Activated naive CD8-positive, alpha-beta T cell treated with anti-CD3 and anti-CD28 coated beads, Interleukin-2, amount 50 U/mL, for 16 hours (primary cell): ENCODE measurements around the gene S1PR3.

ENCODE experiments used
- DNase-seq: peaks from one replicate; pipeline ENCODE4 v3.0.0-alpha.2; 2020; ENCODE audit warnings: low read depth, low spot score

The S1PR3 gene

DNA sequence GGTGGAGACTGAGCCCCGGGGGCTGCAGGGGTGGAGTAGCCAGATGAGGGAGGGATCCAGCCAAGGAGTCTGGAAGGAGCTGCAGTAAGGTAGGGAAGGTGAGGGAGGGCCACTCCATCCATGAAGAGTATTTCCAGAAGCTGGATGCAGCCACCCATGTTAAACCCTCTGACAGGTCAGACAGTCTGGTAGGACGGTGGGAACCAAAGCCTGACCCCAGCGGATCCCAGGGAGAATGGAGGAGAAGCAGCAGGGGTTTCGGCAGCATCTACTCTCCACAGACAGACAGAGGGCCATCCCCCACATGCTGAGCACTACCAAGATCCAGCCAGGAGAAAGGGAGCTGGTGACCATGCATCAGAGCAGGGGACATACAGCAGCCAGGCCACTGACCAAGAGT lies 22.5 kb upstream of the S1PR3 start:
- no peak for DNase-seq

DNA sequence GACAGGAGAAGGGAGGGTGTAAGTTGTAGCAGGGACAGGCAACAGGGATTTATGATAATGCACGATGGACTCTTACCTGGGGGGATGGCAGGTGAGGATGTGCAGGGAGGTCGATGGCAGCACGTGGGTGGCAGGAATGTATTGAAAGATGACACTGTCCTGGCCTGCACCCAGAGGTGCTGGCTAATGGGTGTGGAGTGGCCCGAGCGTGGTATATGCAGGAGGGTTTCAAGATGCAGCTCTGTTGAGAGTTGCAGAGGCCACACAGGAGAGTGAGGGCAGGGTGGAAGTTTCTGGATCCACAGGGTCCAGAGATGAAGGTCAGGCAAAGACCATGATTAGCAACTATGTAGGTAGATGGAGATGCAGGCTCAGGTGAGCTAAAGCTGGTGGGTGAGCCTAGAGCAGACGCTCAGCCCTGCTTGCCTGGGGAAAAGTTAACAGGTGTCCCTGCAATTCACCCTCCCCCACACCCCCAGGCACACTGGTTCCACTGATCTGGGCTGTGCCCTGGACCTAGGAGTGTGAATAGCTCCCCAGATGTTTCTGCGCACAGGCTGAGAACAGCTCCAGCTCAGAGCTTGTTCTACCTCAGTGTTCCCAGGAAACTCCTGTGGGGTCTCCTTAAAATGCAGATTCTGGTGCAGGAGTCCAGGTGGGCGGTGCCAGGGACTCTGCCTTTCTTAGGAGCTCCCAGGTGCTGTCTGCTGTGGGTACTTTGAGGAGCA lies 21.5 kb upstream of the S1PR3 start:
- DNase-seq = no peak

- no peak for DNase-seq
These were observed 19.9 kb upstream of the S1PR3 start for GRCh38 chr9:88971131-88971960.

- DNase-seq = no peak
These were observed 18.9 kb upstream of the S1PR3 start for GRCh38 chr9:88972401-88972800.

- no peak for DNase-seq
These were observed 17.8 kb upstream of the S1PR3 start for GRCh38 chr9:88973281-88974045.

DNA sequence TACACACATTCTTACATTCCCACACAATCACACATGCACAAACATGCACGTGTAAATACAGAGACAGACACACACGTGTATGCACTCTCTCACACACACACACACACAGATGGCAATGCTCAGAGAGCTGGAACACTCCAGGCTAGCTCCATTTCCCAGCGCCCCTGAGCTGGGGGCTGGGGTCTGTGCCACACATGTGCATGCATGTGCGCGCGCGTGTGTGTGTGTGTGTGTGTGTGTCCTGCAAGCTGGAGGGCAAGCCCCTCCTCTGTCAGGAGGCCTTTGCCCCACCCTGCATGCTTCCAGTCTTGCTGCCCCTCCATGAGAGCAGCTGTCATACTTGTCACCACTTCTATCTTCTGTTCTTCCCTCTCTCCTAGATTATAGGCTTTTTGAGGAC lies 16.6 kb upstream of the S1PR3 start:
- no peak for DNase-seq

DNA sequence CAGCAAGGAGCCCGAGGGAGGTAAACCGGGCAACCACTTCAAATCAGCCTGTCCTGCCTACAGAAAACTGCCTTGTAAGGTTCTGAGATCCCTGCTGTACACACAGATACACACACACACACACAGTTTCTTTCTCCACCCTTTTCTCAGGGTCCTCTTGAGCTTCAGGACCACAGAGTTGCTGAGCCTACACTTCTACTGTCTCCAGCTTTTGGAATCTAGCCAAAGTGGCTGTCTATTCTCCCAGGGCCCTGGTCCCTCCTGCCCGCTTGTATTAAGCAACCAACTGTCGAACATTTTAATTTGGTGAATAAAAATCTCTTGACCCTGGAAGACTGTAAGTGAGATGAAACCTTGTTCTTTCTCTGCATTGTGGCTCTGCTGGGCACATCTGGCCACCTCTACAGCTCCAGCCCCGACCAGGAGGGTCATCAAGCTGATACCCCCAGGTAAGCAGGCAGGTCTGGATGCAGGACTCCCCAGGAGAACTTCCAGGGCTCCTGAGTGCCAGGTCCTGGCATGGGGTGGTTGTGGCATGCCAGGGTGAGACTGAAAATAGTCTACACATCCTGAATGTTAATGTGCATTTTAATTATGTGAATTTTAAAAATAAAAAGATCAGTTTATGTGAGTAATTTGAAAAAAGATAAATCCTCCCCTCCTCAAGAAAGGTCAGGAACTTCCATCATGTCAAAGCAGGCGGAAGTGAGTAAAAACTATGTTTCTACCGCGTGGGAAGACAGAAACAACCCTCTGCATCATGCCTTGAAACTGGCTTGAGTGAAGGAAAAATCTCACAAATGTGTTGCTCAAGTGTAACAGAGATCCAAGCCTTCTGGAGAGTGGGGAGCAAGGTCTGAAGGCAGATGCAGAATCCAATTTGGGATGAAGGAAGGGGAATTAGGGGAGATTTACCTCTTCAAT lies 15.0 kb upstream of the S1PR3 start:
- no peak for DNase-seq

DNA sequence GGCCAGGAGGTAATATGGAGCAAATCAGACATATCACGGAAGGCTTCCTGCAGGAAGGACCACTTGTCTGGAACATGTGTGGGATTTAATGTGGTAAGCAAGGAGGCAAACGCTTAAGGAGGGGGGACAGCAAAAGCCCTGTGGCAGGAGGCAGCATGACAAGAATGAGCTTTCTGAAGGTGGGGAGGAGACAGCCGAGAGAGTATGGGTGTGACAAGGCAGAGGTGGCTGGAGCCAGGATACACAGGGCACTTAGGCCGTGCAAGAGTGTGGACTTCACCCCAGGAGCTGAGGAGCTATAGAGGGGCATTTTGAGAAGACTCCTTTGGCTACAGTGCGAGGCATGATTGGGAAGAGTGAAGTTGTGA lies 14.4 kb upstream of the S1PR3 start:
- no peak for DNase-seq

DNA sequence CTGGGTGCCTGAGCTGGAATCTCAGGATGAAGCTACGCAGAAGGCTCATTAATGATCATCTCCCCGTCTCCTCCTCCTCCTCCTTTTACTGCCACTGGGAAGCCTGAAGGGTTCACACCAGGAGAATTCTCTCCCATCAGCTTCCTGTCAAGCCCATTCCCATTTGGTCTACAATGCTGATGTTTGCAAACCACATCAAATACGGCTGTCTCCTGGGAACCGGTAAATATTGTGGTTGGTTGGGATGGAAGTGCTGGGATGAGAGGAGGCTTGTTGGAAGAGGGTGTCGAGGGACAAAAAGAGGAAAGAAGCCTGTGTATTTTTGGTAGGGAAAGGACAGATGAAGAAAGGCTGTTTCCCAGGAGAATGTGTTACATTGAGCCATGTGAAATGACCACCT lies 13.2 kb upstream of the S1PR3 start:
- no peak for DNase-seq

DNA sequence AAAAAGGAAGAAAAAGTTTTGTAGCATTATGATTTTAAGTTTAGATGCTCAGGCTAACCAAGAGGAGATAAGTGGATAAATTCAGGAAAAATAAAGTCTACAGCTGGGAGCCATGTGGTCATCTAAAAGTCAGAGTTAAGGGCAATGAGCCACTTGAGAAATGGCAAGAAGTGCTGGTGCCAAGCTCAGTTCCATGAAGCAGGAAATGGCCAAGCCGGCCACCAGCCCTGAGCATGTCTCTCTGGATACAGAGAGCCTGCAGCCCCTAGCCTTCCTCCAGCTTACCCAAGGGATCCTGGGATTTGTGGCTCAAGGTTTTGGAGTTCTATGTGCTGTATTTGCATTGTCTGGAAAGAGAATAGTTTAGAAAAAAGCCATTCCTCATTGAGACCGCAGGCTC lies 12.2 kb upstream of the S1PR3 start:
- no peak for DNase-seq

- no peak for DNase-seq
These were observed 11.5 kb upstream of the S1PR3 start for GRCh38 chr9:88979791-88980190.

GRCh38 chr9:88980740-88981203 lies 10.5 kb upstream of the S1PR3 start:
- no peak for DNase-seq

DNA sequence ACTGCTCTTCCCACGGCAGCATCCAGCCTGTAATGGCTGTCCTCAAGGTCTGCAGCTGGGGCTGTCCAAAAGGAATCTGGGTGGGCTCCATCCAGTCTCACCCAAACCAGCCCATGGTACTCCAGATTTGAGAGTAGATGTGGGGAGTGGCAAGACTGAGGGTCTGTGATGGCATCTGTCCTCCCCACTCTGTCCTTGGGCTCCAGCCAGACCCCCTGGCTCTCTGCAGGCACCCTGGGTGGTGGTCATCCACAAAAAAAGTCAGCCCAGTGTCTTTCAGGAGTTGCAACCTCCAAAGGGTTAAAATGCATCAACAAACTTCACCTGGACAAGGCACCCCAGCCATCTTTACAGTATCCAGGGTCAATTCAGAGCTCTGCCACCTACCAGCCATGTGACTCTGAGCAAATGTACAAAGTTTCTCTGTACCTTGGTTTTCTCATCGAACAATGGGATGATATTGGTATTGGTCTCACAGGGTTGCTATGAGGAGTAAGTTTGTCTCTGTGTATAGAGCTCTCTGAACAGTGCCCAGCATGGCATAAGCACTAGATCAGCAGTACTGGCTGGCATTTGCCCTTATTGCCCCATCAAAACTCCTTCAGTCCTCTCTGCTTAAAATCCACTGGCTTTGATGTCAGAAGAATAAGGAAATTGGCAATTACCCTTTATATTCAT lies 7.3 kb upstream of the S1PR3 start:
- no peak for DNase-seq

- DNase-seq = no peak
These were observed 6.8 kb upstream of the S1PR3 start for GRCh38 chr9:88984543-88984883.

GRCh38 chr9:88985616-88986015 lies 5.7 kb upstream of the S1PR3 start:
- no peak for DNase-seq

DNA sequence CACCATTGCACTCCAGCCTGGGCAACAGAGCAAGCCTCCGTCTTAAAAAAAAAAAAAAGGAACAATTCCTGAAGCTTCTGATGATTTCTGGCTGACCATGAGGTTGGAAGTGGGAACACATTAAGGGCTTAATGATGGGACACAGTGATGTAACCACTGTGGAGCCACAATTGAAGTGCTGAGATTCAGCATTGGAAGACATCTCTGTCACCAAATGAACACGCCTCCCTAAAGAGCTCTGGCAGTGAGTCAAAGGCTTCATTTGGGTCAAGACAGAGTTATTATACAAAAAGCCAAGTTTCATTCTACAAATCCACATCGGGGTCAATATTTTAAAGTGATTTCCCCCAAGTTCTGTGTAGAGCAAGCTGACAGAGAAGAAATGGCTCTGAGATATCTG lies 4.5 kb upstream of the S1PR3 start:
- DNase-seq = no peak

GRCh38 chr9:88987661-88988060 lies 3.6 kb upstream of the S1PR3 start:
- no peak for DNase-seq

GRCh38 chr9:88988796-88989641 lies 2.2 kb upstream of the S1PR3 start:
- no peak for DNase-seq

- DNase-seq = no peak
These were observed 1.1 kb upstream of the S1PR3 start for GRCh38 chr9:88990041-88990728.
